PFSK-1 (cell line): Measurements from ENCODE around the gene FOXK1.

Source experiments
- POLR2AphosphoS5 ChIP-seq: IDR thresholded peaks from 2 replicates; pipeline ENCODE4 v1.6.1; 2012; ENCODE audit warnings: low read depth, mild to moderate bottlenecking, control low read depth, low read length, moderate library complexity
- SIN3A ChIP-seq: IDR thresholded peaks from 2 replicates; pipeline ENCODE4 v1.6.1; 2012; ENCODE audit warnings: mild to moderate bottlenecking, low read length, moderate library complexity, borderline replicate concordance; ENCODE audit not compliant: insufficient read depth
- TAF1 ChIP-seq: IDR thresholded peaks from 2 replicates; pipeline ENCODE4 v1.6.1; 2012; ENCODE audit warnings: low read length, control low read depth, borderline replicate concordance; ENCODE audit not compliant: insufficient read depth
- TF ChIP-seq, protein P1 (sequence below), 2 experiments: IDR thresholded peaks; 2 replicates each; pipeline versions ENCODE4 v1.6.1 to v1.8.0; 2011 to 2012; ENCODE audit warnings: low read depth in 2 of 2, low read length in 2 of 2, control low read depth in 1 of 2, inconsistent platforms in 1 of 2, mild to moderate bottlenecking in 1 of 2, moderate library complexity in 1 of 2; ENCODE audit not compliant: insufficient read depth in 1 of 2

DNA sequence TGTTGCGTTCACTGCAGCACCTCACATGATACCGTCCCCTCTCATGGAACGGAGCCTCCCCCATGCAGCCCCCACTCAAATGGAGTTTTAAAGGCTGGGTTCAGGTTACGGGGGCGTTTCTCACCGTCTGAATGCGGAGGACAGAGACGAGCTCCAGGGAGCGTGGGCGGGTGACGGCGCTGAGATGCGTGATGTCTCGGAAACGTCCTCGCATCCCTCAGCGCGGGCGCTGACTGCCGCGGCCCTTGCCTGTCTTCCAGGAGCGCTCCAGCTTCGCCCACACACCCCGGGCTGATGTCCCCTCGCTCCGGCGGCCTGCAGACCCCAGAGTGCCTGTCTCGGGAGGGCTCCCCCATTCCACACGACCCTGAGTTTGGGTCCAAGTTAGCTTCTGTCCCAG lies 76.7 kb downstream of the FOXK1 start:
- no peak for TF ChIP-seq TAF1
- TF ChIP-seq, protein P1, sequence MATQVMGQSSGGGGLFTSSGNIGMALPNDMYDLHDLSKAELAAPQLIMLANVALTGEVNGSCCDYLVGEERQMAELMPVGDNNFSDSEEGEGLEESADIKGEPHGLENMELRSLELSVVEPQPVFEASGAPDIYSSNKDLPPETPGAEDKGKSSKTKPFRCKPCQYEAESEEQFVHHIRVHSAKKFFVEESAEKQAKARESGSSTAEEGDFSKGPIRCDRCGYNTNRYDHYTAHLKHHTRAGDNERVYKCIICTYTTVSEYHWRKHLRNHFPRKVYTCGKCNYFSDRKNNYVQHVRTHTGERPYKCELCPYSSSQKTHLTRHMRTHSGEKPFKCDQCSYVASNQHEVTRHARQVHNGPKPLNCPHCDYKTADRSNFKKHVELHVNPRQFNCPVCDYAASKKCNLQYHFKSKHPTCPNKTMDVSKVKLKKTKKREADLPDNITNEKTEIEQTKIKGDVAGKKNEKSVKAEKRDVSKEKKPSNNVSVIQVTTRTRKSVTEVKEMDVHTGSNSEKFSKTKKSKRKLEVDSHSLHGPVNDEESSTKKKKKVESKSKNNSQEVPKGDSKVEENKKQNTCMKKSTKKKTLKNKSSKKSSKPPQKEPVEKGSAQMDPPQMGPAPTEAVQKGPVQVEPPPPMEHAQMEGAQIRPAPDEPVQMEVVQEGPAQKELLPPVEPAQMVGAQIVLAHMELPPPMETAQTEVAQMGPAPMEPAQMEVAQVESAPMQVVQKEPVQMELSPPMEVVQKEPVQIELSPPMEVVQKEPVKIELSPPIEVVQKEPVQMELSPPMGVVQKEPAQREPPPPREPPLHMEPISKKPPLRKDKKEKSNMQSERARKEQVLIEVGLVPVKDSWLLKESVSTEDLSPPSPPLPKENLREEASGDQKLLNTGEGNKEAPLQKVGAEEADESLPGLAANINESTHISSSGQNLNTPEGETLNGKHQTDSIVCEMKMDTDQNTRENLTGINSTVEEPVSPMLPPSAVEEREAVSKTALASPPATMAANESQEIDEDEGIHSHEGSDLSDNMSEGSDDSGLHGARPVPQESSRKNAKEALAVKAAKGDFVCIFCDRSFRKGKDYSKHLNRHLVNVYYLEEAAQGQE (IDR thresholded peaks at IDR 0.05; ENCODE audit: insufficient read depth in 1 of 2, low read depth in 2 of 2, low read length in 2 of 2): no peak
- TF ChIP-seq POLR2AphosphoS5: no peak
- TF ChIP-seq SIN3A: no peak
